Neural cell (in vitro differentiated cells): ENCODE data around the gene CFAP221.

ENCODE experiments used
- CTCF ChIP-seq: fragments of 450-650 bp; IDR thresholded peaks from 2 replicates; pipeline ENCODE4 v1.5.1; 2014; ENCODE audit warnings: antibody characterized with exemption, mild to moderate bottlenecking, moderate library complexity; ENCODE audit not compliant: poor library complexity, severe bottlenecking
- EZH2 ChIP-seq: fragments of 200-600, 300-800 bp; shearing (Covaris generic), sonication (generic); IDR thresholded peaks from 2 replicates; pipeline ENCODE4 v1.6.1; 2014; ENCODE audit warnings: antibody characterized with exemption, low read length, borderline replicate concordance, mild to moderate bottlenecking; ENCODE audit not compliant: insufficient read depth, poor library complexity, severe bottlenecking
- MXI1 ChIP-seq: fragments of 450-650 bp; conservative IDR thresholded peaks from 2 replicates; pipeline ENCODE4 v1.6.1; 2014; ENCODE audit warnings: antibody characterized with exemption, mild to moderate bottlenecking; ENCODE audit not compliant: poor library complexity, severe bottlenecking
- POLR2AphosphoS5 ChIP-seq: IDR thresholded peaks from 2 replicates; pipeline ENCODE4 v1.6.1; 2012
- RAD21 ChIP-seq: fragments of 450-650 bp; conservative IDR thresholded peaks from 2 replicates; pipeline ENCODE4 v1.6.1; 2014; ENCODE audit warnings: antibody characterized with exemption, mild to moderate bottlenecking, moderate library complexity
- TAF1 ChIP-seq: IDR thresholded peaks from 2 replicates; pipeline ENCODE4 v1.6.1; 2012; ENCODE audit warnings: low read depth

GRCh38 chr2:119592436-119592835 lies 48.2 kb downstream of the CFAP221 start:
- no peak for TF ChIP-seq TAF1
- no peak for TF ChIP-seq CTCF
- no peak for TF ChIP-seq POLR2AphosphoS5
- TF ChIP-seq RAD21 = no peak
- TF ChIP-seq EZH2 = no peak
- TF ChIP-seq MXI1 = no peak
